ENCODE data around the gene CAMK2B. TPM values are rescaled to one million over a fixed set of nuclear protein-coding genes. Genes with fewer than 3 reads are reported as not detected.

CAMK2B gene
- total RNA-seq, 2 experiments from 2014 or later = 0.11 TPM; not detected in 1

- Mint-ChIP-seq H3K27ac (no peak overlapping the region), H3K4me1 (peaks cover 3% of the 10 kb centered on the region), H3K9me3 (no peaks in the 10 kb centered on the region), H3K36me3 (no peaks in the 10 kb centered on the region), H3K4me3 (no peak overlapping the region), H3K27me3 (no peaks in the 10 kb centered on the region)
- DNase-seq = no peak
- no peak for ATAC-seq (ENCODE audit: low read depth)
- POLR2A ChIA-PET = no interaction called here
Measured at GRCh38 chr7:44247868-44248651, 77.3 kb downstream of the CAMK2B start.

GRCh38 chr7:44246396-44247113 is 78.8 kb downstream of the CAMK2B start:
- no peak for DNase-seq
- POLR2A ChIA-PET = no interaction called here
- no peak for ATAC-seq (ENCODE audit: low read depth)
- H3K9me3 Mint-ChIP-seq = no peaks in the 10 kb centered on the region
- H3K36me3 Mint-ChIP-seq = no peaks in the 10 kb centered on the region
- H3K4me1 Mint-ChIP-seq = peaks cover 3% of the 10 kb centered on the region
- no peaks in the 10 kb centered on the region for H3K27me3 Mint-ChIP-seq
- no peak overlapping the region for H3K4me3 Mint-ChIP-seq
- no peak overlapping the region for H3K27ac Mint-ChIP-seq

- DNase-seq (peak; percentile 57), ATAC-seq (ENCODE audit: low read depth) (no peak)
- Mint-ChIP-seq H3K27ac (no peak overlapping the region), H3K4me3 (no peak overlapping the region), H3K4me1 (peaks cover 3% of the 10 kb centered on the region), H3K9me3 (no peaks in the 10 kb centered on the region), H3K36me3 (no peaks in the 10 kb centered on the region), H3K27me3 (no peaks in the 10 kb centered on the region)
- POLR2A ChIA-PET = interaction anchor here (0.9 kb wide), 1 partner anchor 14 kb away, joined by 3 read pairs; no protein-coding TSS in a partner anchor
Measured at GRCh38 chr7:44244282-44244681, 81.1 kb downstream of the CAMK2B start.

GRCh38 chr7:44242091-44242490 is 83.3 kb downstream of the CAMK2B start:
- H3K27ac Mint-ChIP-seq = no peak overlapping the region
- no peaks in the 10 kb centered on the region for H3K27me3 Mint-ChIP-seq
- no peak overlapping the region for H3K4me3 Mint-ChIP-seq
- no peaks in the 10 kb centered on the region for H3K9me3 Mint-ChIP-seq
- no peaks in the 10 kb centered on the region for H3K36me3 Mint-ChIP-seq
- ATAC-seq (ENCODE audit: low read depth) (no peak), DNase-seq (no peak)
- peaks cover 2% of the 10 kb centered on the region for H3K4me1 Mint-ChIP-seq
- POLR2A ChIA-PET = interaction anchor here (1.4 to 2.1 kb wide), 2 partner anchors 16 to 323 kb away, joined by 6 to 7 read pairs; no protein-coding TSS in a partner anchor

GRCh38 chr7:44240983-44241510 is 84.3 kb downstream of the CAMK2B start:
- no peaks in the 10 kb centered on the region for H3K36me3 Mint-ChIP-seq
- POLR2A ChIA-PET = interaction anchor here (1.4 to 2.1 kb wide), 2 partner anchors 17 to 324 kb away, joined by 6 to 7 read pairs; no protein-coding TSS in a partner anchor
- no peaks in the 10 kb centered on the region for H3K27me3 Mint-ChIP-seq
- DNase-seq = peak; percentile 72
- H3K4me3 Mint-ChIP-seq = peak overlapping the region; percentile 28
- H3K4me1 Mint-ChIP-seq = peaks cover 2% of the 10 kb centered on the region
- ATAC-seq (ENCODE audit: low read depth) = peak; percentile 87
- H3K9me3 Mint-ChIP-seq = no peaks in the 10 kb centered on the region
- peak overlapping the region; percentile 85 for H3K27ac Mint-ChIP-seq

- ATAC-seq (ENCODE audit: low read depth) (no peak), DNase-seq (no peak)
- POLR2A ChIA-PET = interaction anchor here (2.1 kb wide), 1 partner anchor 17 kb away, joined by 7 read pairs; no protein-coding TSS in a partner anchor
- H3K4me1 Mint-ChIP-seq = peaks cover 2% of the 10 kb centered on the region
- H3K27ac Mint-ChIP-seq = no peak overlapping the region
- no peak overlapping the region for H3K4me3 Mint-ChIP-seq
- no peaks in the 10 kb centered on the region for H3K36me3 Mint-ChIP-seq
- no peaks in the 10 kb centered on the region for H3K9me3 Mint-ChIP-seq
- no peaks in the 10 kb centered on the region for H3K27me3 Mint-ChIP-seq
Measured at GRCh38 chr7:44240376-44240775, 85.0 kb downstream of the CAMK2B start.

- Mint-ChIP-seq H3K36me3 (no peaks in the 10 kb centered on the region), H3K4me3 (no peak overlapping the region), H3K4me1 (peaks cover 2% of the 10 kb centered on the region), H3K27ac (no peak overlapping the region), H3K9me3 (no peaks in the 10 kb centered on the region), H3K27me3 (no peaks in the 10 kb centered on the region)
- DNase-seq = no peak
- no peak for ATAC-seq (ENCODE audit: low read depth)
- POLR2A ChIA-PET = no interaction called here
Measured at GRCh38 chr7:44239361-44239760, 86.0 kb downstream of the CAMK2B start.

GRCh38 chr7:44238116-44238695 is 87.2 kb downstream of the CAMK2B start:
- Mint-ChIP-seq H3K27ac (no peak overlapping the region), H3K9me3 (no peaks in the 10 kb centered on the region), H3K4me3 (no peak overlapping the region), H3K4me1 (peaks cover 2% of the 10 kb centered on the region), H3K27me3 (no peaks in the 10 kb centered on the region), H3K36me3 (no peaks in the 10 kb centered on the region)
- POLR2A ChIA-PET = no interaction called here
- DNase-seq (no peak), ATAC-seq (ENCODE audit: low read depth) (no peak)

- Mint-ChIP-seq H3K4me3 (no peak overlapping the region), H3K27me3 (no peaks in the 10 kb centered on the region), H3K27ac (no peak overlapping the region), H3K9me3 (no peaks in the 10 kb centered on the region), H3K36me3 (no peaks in the 10 kb centered on the region), H3K4me1 (peaks cover 2% of the 10 kb centered on the region)
- DNase-seq = no peak
- ATAC-seq (ENCODE audit: low read depth) = no peak
- POLR2A ChIA-PET = no interaction called here
Measured at GRCh38 chr7:44237696-44238095, 87.7 kb downstream of the CAMK2B start.

- Mint-ChIP-seq H3K4me1 (peaks cover 2% of the 10 kb centered on the region), H3K4me3 (no peak overlapping the region), H3K27me3 (no peaks in the 10 kb centered on the region), H3K27ac (no peak overlapping the region), H3K9me3 (no peaks in the 10 kb centered on the region), H3K36me3 (no peaks in the 10 kb centered on the region)
- POLR2A ChIA-PET = no interaction called here
- DNase-seq = no peak
- no peak for ATAC-seq (ENCODE audit: low read depth)
Measured at GRCh38 chr7:44236333-44236728, 89.1 kb downstream of the CAMK2B start.

GRCh38 chr7:44235582-44236332 is 89.6 kb downstream of the CAMK2B start:
- no peaks in the 10 kb centered on the region for H3K9me3 Mint-ChIP-seq
- H3K27me3 Mint-ChIP-seq = no peaks in the 10 kb centered on the region
- DNase-seq (no peak), ATAC-seq (ENCODE audit: low read depth) (no peak)
- no peak overlapping the region for H3K27ac Mint-ChIP-seq
- no peaks in the 10 kb centered on the region for H3K4me1 Mint-ChIP-seq
- H3K4me3 Mint-ChIP-seq = no peak overlapping the region
- POLR2A ChIA-PET = no interaction called here
- no peaks in the 10 kb centered on the region for H3K36me3 Mint-ChIP-seq

GRCh38 chr7:44235066-44235465 is 90.3 kb downstream of the CAMK2B start:
- no peak for ATAC-seq (ENCODE audit: low read depth)
- POLR2A ChIA-PET = no interaction called here

More at GRCh38 chr7:44235066-44235465, 90.3 kb downstream of the CAMK2B start:
- Mint-ChIP-seq H3K4me1 (no peaks in the 10 kb centered on the region), H3K27ac (no peak overlapping the region), H3K36me3 (no peaks in the 10 kb centered on the region), H3K27me3 (no peaks in the 10 kb centered on the region), H3K4me3 (no peak overlapping the region), H3K9me3 (no peaks in the 10 kb centered on the region)
- no peak for DNase-seq

Measured in activated naive CD8-positive, alpha-beta T cell treated with anti-CD3 and anti-CD28 coated beads, Interleukin-2, amount 10 ng/mL, durations not matched to agents 7 days and 5 days (primary cell).